HEK293 (cell line): ENCODE data around the gene KATNA1.

Experiments
- ZBTB1 ChIP-seq: fragments of 450-650 bp; formaldehyde crosslinking; IDR thresholded peaks from 2 replicates; pipeline ENCODE4 v1.5.1; 2016; ENCODE audit warnings: missing biosample characterization, missing genetic modification characterization
- TF ChIP-seq, protein P1 (sequence below): fragments of 450-650 bp; formaldehyde crosslinking; IDR thresholded peaks from 2 replicates; pipeline ENCODE4 v1.5.1; 2016; ENCODE audit warnings: missing biosample characterization, missing genetic modification characterization

DNA sequence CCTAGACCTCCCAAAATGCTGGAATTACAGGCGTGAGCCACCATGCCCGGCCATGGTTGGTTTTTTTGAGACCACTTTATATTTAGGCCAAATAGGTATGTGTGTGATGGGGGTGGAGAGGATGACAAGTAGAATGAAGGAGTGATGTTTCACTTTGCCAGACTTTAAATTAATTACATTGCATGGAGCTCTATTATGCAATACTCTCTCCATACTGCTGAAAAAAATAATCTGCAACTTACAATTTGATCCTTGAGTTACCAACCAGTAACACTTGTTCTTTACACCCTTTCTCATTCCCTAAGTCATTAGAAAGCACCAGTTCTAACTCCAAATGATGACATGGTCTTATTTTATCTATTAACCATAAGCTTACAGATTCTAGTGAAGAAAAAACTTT lies 55.5 kb downstream of the KATNA1 start:
- no peak for TF ChIP-seq ZBTB1 (tag by site-specific recombination)
- TF ChIP-seq, protein P1, sequence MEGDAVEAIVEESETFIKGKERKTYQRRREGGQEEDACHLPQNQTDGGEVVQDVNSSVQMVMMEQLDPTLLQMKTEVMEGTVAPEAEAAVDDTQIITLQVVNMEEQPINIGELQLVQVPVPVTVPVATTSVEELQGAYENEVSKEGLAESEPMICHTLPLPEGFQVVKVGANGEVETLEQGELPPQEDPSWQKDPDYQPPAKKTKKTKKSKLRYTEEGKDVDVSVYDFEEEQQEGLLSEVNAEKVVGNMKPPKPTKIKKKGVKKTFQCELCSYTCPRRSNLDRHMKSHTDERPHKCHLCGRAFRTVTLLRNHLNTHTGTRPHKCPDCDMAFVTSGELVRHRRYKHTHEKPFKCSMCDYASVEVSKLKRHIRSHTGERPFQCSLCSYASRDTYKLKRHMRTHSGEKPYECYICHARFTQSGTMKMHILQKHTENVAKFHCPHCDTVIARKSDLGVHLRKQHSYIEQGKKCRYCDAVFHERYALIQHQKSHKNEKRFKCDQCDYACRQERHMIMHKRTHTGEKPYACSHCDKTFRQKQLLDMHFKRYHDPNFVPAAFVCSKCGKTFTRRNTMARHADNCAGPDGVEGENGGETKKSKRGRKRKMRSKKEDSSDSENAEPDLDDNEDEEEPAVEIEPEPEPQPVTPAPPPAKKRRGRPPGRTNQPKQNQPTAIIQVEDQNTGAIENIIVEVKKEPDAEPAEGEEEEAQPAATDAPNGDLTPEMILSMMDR (tag by site-specific recombination) = no peak
